IPS-NIHi11 (cell line): ENCODE data around the gene OR11H7.
"Not testable (repeated sequence)": the region's sequence is repeated elsewhere in the genome, so short reads cannot be mapped to it uniquely, and the experiment has no call there.

ENCODE experiments used
- DNase-seq: peaks from one replicate; pipeline ENCODE4 v3.0.0; 2012; ENCODE audit warnings: mixed read lengths, low spot score

OR11H7 gene

GRCh38 chr14:20228681-20229080, at the start of gene OR11H7:
Gene OR11H7 (plus strand): TSS chr14:20228981.
- DNase-seq = no peak

GRCh38 chr14:20179218-20179617, 49.6 kb upstream of the OR11H7 start:
- DNase-seq = no peak

GRCh38 chr14:20179880-20180279, 48.9 kb upstream of the OR11H7 start:
- DNase-seq = no peak

- no peak for DNase-seq
Measured at GRCh38 chr14:20180486-20180885, 48.3 kb upstream of the OR11H7 start.

GRCh38 chr14:20184181-20184580, 44.6 kb upstream of the OR11H7 start:
- DNase-seq = no peak

- DNase-seq = no peak
Measured at GRCh38 chr14:20190596-20190995, 38.2 kb upstream of the OR11H7 start, which contains the start of gene OR11G2. Gene OR11G2 (plus strand): TSS chr14:20190896. CDS start chr14:20197438, 6,542 bp downstream.

- DNase-seq = no peak
Measured at GRCh38 chr14:20191396-20191795, 37.4 kb upstream of the OR11H7 start.

GRCh38 chr14:20194101-20194500, 34.7 kb upstream of the OR11H7 start:
- no peak for DNase-seq

GRCh38 chr14:20195170-20195569, 33.6 kb upstream of the OR11H7 start:
- not testable (repeated sequence) for DNase-seq

- DNase-seq = no peak
Measured at GRCh38 chr14:20195911-20196310, 32.9 kb upstream of the OR11H7 start.

GRCh38 chr14:20197459-20197858, 31.3 kb upstream of the OR11H7 start:
- DNase-seq = no peak

GRCh38 chr14:20198991-20199390, 29.8 kb upstream of the OR11H7 start:
- DNase-seq = no peak

GRCh38 chr14:20204721-20205120, 24.1 kb upstream of the OR11H7 start:
- DNase-seq = no peak

- no peak for DNase-seq
Measured at GRCh38 chr14:20209595-20209994, 19.2 kb upstream of the OR11H7 start.

- not testable (repeated sequence) for DNase-seq
Measured at GRCh38 chr14:20212406-20212805, 16.4 kb upstream of the OR11H7 start.

- DNase-seq = no peak
Measured at GRCh38 chr14:20215196-20215595, 13.6 kb upstream of the OR11H7 start.

GRCh38 chr14:20219033-20219432, 9.7 kb upstream of the OR11H7 start:
- no peak for DNase-seq

- no peak for DNase-seq
Measured at GRCh38 chr14:20223410-20223809, 5.4 kb upstream of the OR11H7 start, which contains the start of gene OR11H6. Gene OR11H6 (plus strand): TSS chr14:20223710. CDS start chr14:20223710, 0 bp downstream.

GRCh38 chr14:20235415-20235814, 6.6 kb downstream of the OR11H7 start:
- not testable (repeated sequence) for DNase-seq

GRCh38 chr14:20247646-20248246, 19.0 kb downstream of the OR11H7 start:
- DNase-seq = peak; percentile 14

- DNase-seq = no peak
Measured at GRCh38 chr14:20262642-20263128, 33.9 kb downstream of the OR11H7 start.

- not testable (repeated sequence) for DNase-seq
Measured at GRCh38 chr14:20264361-20264760, 35.6 kb downstream of the OR11H7 start.

- DNase-seq = no peak
Measured at GRCh38 chr14:20274062-20274461, 45.3 kb downstream of the OR11H7 start.

GRCh38 chr14:20277409-20277808, 48.6 kb downstream of the OR11H7 start:
- DNase-seq = no peak
